ENCODE results near the gene TMEM218. TPM values are rescaled to one million over a fixed set of nuclear protein-coding genes. Genes with fewer than 3 reads are reported as not detected.

Gene TMEM218
- polyA plus RNA-seq, 1 donor, result 59.5 TPM

DNA sequence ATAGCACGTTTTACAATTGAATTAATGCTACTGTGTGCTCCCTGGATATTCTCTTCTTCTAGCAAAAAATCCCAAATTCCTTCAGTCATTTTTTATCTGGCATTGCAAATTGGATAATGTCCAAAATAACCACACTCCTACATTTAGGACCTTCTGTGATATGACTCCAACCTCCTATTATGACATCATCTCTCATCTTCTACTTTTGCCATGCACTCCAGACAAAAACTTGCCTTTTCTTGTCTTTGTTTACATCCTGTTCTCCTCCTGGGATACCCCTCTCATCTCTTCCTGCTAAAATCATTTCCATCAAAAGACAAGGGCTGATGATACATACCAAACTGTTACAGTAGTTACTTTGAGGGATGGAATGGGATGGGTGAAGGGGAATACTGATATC, 20.6 kb upstream of the TMEM218 start:
- no peak for DNase-seq

DNA sequence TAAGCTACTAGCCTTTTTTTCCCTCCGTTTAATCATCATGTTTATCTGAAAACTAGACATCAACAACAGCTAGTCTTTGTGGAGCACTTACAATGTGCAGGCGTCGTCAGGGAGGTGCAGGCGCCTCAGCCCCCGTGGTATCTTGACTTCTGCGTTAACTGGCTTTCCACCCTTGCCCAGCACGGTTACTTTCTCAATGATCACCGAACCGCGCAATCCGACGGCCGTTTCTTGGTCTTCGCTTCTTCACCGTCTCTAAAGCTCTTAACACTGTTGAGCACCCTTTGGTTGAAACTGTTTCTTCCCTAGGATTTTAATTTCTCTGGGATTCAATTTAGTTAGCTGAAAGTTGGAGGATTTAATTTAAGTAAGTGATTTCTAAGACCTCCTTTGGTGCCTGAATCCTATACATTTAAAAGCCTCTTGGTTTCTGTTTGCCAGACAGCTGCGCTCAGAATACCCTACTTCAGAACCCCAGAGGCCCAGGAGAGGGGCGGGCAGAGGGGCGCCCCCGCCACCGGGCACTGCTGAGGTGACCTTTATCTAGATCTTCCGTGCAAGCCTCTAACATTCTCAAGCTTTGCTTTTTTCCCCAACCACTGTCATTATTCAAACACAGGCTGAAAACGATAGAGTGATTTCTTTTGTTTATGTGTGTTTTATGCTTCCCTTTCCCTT, 18.0 kb upstream of the TMEM218 start:
- no peak for DNase-seq

- DNase-seq, result no peak
These were observed 17.0 kb upstream of the TMEM218 start for GRCh38 chr11:125128450-125128849.

DNA sequence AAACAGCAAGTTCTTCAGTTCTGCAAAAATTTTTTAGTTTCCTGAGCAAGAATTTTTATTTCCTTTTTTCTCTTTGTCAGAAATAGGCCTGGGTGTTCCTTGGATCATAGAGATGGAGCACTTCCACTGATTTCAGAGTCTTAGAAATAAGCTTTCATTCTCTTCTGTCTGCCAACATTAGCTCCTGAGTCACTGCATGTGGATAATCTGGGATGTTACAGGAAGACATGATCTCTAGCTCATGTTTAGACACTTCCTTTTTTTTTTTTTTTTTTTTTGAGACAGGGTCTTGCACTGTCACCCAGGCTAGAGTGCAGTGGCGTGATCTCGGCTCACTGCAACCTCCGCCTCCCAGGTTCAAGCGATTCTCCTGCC, 13.2 kb upstream of the TMEM218 start:
- DNase-seq, result no peak

DNA sequence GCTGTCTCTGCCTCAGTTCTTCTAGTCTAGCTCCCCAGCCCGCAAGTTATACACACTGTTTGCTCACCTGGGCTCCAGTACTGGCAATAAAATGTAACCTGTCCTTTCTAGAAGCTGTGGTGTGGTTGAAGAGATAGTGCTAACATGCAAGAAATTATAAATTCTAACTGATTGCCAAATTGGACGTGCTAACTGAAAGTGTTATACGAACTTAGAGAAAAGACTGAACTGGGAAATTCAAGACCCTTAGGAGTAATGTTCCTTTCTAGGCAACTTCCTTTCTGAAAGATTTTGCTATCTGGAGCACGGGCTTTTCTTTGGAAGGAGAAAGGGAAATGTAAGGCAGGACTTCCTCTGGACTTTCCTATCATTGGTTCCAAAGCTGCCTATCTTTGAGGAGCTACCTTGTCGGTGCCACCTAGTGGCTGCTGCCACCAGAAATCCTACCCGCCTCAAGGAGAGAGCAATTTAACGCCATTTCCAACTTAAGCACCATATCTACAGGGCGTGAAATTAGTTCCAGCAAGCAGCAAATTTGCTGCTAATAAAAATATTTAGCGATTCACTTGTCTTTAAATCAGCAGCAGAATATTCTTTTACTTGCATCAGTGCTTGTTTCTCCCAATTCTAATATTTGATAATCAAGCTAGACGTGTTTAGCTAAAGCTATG, 12.7 kb upstream of the TMEM218 start:
- DNase-seq, result no peak

DNA sequence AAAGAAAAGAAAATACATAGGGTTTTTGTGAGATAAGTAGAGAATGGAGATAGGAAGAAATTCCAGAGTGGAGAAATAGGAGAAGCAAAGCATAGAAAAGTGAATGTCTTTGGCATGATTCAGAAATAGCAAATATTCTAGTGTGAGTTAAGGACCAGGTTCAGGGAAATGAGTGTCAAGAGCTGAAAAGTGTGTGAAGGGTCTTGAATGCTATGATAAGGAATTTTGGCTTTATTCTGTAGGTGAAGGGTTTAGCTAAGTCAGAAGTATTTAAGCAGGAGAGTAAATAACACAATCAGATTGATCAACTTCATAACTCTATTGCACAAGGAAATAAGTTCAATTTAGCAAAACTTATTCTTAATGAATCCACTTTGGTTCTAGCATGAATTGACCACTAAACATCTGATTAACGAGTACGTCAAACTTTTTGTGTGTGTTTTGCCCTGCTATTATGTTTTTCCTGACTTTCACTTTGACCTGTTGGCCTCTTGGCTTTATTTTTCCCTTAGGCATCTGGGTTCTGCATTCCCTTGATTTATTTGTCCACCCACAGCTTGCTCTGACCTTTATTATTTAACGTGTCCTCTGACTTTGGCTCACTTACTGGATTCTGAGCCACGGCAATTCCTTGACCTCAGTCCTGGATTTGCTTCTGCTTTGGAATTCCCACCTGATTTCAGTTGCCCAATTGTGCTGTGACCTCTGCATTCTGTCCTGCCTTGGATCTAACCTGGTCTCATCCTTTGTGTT, 11.9 kb upstream of the TMEM218 start:
- DNase-seq, result no peak

DNA sequence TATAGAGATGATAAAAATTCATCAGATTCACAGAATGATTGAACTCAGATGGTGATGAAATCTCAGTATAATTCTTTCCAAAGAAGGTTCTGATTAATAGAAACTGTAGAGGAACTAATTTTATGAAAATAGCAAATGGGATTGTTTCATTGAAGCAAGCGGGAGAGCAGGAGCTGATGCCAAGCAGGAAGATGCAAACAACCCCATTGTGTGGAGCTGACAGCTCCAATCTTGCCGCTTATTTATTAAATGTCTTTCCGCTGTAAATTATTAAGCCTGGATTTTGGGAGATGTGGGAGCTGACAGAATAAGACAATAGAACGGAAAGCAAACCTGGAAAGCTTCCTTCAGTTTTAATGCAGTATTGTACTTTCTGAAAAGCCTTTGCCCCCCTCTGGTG, 6.0 kb upstream of the TMEM218 start:
- no peak for DNase-seq

DNA sequence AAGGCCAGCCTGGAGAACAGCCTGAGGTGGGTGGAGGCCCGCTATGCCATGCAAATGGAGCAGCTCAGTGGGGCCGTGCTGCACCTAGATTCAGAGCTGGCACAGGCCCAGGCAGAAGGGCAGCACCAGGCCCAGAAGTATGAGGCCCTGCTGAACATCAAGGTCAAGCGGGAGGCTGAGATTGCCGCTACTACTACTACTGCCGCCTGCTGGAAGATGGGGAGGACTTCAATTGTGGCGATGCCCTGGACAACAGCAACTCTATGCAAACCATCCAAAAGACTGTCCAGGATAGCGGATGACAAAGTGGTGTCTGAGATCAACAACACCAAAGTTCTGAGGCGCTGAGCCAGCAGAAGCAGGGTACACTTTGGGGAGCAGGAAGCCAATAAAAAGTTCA, 3.1 kb upstream of the TMEM218 start:
- DNase-seq, result no peak

DNA sequence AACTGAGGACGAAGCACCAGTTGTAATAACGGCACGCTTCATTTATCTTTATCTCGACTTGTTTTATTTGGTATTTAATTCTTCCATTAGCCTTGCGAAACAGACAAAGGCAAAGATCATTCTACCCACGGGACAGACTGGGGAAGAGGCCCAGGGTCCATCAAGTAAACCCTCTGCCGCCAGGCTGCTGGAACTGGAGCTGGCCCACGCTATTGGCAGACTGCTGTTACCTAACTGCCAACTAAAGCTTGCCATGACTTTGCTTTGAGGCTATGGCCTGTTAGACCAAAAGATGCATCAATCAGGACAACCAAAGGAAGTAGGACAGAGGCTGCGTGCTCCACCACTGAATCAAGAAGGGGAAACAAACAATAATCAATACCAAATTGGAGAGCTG, 780 bp upstream of the TMEM218 start:
- no peak for DNase-seq

GRCh38 chr11:125111001-125111342, 454 bp downstream of the TMEM218 start:
- no peak for DNase-seq

DNA sequence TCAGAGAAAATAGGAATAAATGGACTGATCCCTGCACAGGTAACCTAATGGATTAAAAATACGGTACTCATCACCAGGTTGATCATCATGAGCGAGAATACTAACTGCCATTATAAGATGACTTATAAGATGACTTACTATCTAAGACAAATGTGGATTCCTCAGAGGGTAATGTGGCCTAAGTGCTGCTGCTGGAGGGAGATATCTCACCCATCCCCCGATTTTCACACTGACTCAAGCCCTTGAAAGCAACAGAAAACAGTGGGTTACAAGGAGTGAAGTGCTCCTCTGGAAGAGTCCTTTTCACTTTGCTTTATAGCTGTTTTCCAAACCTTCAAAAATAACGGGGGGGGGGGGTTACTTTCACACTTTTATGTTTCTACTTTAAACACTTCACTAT, 920 bp downstream of the TMEM218 start:
- DNase-seq, result no peak

DNA sequence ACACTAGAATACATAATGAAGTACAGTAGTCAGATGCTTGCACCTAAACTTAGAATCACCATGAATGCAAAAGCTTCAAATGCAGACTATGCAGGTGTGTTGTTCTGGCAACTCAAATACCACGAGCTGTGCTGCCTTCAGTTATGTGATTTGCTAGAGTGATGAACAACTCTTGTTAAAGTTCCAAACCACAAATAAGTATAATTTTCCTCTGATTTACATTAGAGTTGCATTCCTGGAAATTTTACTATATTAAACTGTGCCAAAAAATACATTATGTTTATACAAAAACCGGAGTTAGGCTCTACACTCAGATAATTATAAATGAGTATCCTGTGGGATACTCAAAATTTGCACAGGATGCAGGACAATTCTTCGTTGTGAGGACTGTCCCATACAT, 3.0 kb downstream of the TMEM218 start:
- DNase-seq, result no peak

- no peak for DNase-seq
These were observed 5.5 kb downstream of the TMEM218 start for GRCh38 chr11:125105926-125106325.

DNA sequence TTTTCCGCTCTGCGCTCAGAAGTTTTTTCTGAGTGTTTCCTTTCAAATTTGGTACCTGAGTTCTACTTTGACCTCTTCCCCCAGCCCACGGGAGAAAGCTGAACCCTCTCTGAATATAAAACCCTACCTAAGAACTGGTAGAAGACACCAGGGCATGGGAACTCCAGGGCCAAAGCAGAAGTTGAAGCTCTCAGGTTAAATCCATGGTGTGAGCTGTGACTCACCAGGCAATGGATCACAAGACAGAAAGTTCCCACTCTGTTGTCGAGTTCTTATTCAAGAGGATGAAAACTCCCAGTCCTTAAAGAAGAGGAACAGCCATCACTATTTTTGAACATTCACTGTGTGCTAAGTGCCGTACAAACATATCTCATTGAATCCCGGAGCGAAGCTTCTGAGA, 8.9 kb downstream of the TMEM218 start:
- no peak for DNase-seq

- no peak for DNase-seq
These were observed 9.4 kb downstream of the TMEM218 start for GRCh38 chr11:125102025-125102424.

GRCh38 chr11:125101596-125101995, 9.8 kb downstream of the TMEM218 start:
- no peak for DNase-seq

DNA sequence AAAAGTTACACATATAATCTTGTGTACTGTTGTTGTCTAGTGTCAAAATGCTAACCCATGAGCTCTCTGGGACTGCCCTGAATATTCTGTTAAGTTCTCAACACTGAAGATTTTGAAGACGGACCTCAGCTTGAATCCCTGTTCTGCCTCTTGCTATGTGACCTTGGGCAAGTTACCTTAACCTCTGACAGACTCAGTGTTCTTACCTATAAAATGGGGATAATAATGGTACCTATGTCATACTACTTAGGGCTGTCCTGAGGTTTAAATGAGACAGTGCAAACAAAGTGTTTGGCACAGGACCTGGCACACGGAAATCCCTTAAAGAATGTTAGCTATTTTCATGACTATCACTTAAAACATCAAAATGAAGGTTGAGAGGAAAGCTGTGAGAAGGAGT, 11.3 kb downstream of the TMEM218 start:
- no peak for DNase-seq

DNA sequence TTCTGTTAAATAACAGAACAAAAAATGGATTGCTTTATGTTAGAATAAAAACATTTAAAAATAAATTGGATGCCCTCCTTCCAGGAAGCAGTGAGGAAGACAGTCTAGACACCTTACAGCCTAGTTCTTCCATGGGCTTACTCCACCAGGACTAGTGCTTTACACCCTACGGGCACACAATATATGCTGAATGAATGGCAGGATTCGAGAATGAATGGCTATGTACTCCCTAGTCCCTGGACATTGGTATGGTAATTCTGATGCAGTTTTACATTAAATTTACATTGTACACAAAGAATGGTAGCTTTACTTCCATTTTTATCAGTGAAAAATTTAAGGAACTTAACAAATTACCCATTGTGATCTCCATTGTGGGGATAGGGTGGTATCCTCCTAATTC, 16.7 kb downstream of the TMEM218 start:
- no peak for DNase-seq

GRCh38 chr11:125093502-125093901, 17.9 kb downstream of the TMEM218 start:
- no peak for DNase-seq

- DNase-seq, result no peak
These were observed 18.8 kb downstream of the TMEM218 start for GRCh38 chr11:125092669-125093068.

DNA sequence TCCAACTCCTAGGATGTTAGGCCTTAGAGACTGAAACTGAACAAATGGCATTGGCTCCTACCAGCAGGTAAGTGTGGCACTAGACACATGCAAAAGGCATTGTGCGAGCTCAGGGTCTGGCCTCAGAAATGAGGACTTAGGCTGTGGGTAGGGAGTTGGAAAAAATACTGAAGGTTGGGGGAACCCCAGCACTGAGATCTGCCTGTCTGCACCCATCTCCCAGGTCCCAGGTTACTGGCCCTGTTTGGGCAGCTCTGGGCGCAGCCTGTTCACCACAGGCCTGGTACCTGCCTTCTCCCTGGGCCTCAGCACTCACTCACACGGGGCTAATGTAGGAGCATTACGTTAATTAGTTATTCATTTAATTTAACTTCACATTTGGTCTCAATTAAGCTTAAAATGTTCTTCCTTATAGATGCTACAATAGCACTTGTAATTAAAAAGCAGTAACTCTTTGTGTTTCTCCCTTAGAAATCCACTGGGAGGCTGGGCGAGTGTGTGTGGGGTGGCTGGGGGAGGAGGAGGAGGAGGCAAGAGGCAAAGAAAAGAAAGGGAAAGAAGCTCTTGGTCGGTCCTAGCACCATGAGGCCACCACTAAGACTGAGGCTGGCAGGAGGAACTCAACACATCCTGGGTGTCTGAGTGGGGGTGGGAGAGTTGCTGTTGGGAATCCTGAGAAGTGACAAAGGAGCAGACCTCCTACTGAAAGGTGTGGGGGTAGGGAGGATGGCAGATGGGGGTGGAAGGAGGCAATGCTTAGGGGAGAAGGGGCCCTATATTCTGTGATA, 19.4 kb downstream of the TMEM218 start:
- DNase-seq, result no peak

GRCh38 chr11:125091247-125091876, 20.1 kb downstream of the TMEM218 start:
- peak; percentile 71 for DNase-seq
